Stomach (tissue), 4 donors: ENCODE results near the gene DCTN4.

Source experiments
- CTCF ChIP-seq, 7 experiments: fragments of 450-650 bp in 4 of 7; fragments of 200-600 bp in 3 of 7; sonication (generic) in 3 of 7; IDR thresholded peaks; one replicate each; pipeline ENCODE4 v1.5.1; 2016 to 2019; ENCODE audit warnings: antibody characterized with exemption in 7 of 7, control low read depth in 2 of 7, mild to moderate bottlenecking in 1 of 7
- EP300 ChIP-seq: sonication (generic); formaldehyde crosslinking; IDR thresholded peaks from one replicate; pipeline ENCODE4 v1.6.1; 2017; ENCODE audit warnings: antibody characterized with exemption
- POLR2A ChIP-seq, 4 donors: fragments of 450-650 bp; IDR thresholded peaks; one replicate each; pipeline ENCODE4 v1.6.1; 2016; ENCODE audit warnings: antibody characterized with exemption in 4 of 4, control low read depth in 2 of 4, mild to moderate bottlenecking in 1 of 4, moderate library complexity in 1 of 4

- TF ChIP-seq CTCF (IDR thresholded peaks at IDR 0.05) (no peak), POLR2A (IDR thresholded peaks at IDR 0.05) (no peak), EP300 (no peak)
These were observed 32.7 kb upstream of the DCTN4 start for GRCh38 chr5:150791536-150791935.
